GM18508 (cell line): Measurements from ENCODE around the gene MCOLN2.
"Not testable (repeated sequence)": the region's sequence is repeated elsewhere in the genome, so short reads cannot be mapped to it uniquely, and the experiment has no call there.

ENCODE experiments used
- ATAC-seq: cut with Tn5 transposase; IDR thresholded peaks from one replicate; pipeline ENCODE4 v1.9.1; 2021; ENCODE audit warnings: moderate number of reproducible peaks; ENCODE audit not compliant: insufficient read depth, unreplicated experiment

Gene MCOLN2

DNA sequence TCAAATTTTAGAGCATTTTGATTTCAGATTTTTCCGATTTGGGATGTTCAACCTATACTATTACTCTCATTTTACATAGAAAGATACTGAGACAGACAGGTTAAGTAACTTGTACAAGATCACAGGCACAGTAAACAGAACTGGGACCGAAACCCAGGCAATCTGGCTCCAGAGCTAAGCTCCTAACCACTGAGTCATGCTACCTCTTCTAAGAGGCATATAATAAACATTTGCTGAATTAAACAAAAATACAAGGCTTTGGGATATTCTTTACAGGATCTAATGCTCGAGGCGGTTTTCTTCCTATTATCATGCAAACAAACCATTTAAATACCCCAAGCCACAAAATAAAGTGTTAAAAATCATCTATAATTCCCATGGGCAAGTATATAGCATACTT is 50.3 kb downstream of the MCOLN2 start:
- no peak for ATAC-seq

DNA sequence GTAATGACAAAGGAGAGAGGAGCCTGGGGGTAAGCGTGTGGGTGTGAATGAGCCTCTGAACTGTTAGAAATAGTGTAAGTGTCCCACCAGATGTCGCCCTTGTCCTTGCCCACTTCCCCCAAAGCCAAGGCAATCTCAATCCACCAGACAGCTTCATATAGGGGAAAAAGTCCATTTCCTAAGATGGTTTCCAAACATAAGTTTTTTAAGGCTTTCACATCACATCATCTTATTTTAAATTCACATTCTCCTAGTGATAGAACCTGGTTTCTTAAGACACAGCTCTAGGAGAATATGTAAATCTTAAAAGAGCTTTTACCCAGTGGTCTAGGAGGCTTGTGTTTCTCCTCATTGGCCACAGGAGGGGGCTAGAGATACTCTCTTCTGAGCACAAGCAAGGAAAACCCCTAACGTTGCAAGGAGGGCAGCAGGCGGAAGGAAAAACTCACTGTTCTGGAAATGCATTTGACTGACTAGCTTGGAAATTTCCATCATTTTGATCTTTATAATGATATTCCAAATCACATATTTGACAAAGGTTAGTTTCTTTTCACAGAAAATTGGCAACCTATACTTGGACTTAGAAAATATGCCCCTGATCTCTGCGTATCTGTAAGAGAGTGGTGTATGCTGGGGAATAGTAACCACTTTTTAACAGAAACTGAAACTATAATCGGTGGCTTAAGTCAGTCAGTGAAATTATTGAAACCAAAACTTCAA is 52.0 kb downstream of the MCOLN2 start:
- ATAC-seq = peak; percentile 74

DNA sequence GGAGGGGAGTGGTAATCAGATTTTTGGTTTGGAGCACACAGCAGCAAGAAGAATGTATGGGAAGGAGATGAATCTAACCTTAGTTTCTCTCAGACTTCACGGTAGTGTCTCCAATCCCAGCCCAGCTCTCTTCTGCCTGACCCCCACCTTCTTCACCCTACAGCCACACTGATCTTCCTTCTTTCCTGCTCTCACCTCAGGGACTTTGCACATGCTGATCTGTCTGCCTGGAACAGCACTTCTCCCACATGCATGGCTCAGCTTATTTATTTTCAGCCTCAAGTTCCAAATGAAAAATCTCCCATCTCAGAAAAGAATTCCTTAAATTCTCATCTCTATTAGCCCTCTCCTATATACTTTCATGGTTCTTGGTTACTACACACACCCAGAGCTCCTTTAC is 55.1 kb downstream of the MCOLN2 start:
- ATAC-seq = no peak

DNA sequence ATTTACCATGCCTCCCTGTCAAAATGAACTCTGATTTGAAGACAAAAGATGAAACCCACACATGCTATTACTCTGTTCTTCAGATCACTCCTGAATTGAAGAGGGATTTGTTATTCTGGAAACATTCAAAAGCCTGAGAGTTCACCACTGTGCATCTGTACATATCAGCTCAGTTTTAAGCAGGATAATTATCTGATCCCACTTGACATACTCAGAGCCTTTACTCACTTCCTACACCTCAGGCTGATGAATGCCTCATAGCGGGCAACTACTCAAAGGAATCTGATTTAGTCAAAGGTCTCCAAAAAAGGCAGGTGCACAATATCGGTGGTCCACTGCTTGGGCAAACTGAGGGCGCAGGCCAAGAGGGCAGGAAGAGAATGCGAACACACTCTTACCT is 56.4 kb downstream of the MCOLN2 start:
- ATAC-seq = no peak

DNA sequence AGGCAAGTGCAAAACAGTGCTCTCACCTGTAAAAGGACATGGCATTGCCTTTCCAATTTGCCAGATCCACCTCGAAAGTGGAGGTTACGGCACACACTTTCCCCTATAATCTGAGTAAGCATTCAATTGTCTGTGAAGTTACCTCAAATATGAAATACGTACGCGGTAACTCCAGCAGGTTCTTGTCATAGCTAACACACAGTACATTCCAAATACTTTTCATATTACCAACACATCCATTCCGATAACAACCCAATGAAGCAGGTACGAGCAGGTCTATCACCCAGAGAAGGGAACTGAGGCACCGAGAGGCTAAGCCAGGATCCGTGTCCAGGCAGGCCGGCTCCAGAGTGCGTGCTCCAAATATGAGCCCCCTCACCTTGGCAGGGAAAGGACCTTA is 57.2 kb downstream of the MCOLN2 start:
- ATAC-seq = no peak

DNA sequence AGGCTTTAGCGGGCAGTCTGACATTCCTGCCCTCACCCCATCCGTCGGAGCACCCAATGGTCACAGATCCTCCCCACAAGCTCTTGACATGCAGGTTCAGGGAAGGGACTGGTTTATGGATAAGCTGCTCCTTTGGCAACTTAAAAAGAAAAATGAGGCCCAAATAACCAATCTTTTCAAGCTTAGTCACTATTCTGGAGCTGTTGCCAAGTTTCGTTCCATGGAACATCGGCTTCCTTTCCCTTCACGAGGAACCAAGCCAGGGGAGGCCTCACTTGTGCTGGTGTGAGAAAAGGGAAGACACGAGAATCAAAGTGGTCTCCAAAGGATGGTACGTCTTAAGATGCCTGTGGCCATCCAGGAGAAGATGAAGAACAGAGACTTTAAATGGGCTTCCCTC is 57.8 kb downstream of the MCOLN2 start:
- ATAC-seq = no peak

DNA sequence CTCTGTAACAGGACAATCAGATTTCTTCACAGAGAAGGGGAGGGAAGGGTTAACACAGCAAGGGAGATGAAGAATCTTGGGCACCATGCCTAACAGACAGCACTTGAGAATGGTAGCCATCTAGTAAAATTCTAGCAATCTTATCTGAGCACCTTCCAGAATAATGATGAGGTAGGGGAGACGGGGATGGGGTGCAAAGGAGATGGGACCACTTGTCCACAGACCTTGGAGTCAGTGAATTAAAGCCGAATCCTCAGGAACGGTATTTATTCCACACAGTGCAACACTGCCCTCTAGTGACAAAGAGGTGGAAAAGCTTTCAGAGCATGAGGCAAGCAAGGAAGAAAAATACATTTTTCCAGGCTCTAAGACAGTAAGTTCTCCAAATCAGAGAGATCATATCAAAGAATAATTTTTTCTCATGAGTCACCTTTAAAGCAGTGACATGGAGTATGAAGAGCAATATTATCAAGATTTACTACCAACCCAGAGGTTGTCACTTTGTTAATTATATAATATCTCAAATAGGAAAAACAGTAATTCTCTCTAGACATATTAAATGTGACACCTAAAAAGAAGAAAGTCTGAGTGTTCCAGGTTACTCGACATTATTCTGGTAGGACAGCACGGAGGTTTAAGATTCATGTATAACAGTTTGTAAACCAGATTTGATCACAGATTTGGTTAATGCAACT is 60.6 kb downstream of the MCOLN2 start:
- no peak for ATAC-seq

DNA sequence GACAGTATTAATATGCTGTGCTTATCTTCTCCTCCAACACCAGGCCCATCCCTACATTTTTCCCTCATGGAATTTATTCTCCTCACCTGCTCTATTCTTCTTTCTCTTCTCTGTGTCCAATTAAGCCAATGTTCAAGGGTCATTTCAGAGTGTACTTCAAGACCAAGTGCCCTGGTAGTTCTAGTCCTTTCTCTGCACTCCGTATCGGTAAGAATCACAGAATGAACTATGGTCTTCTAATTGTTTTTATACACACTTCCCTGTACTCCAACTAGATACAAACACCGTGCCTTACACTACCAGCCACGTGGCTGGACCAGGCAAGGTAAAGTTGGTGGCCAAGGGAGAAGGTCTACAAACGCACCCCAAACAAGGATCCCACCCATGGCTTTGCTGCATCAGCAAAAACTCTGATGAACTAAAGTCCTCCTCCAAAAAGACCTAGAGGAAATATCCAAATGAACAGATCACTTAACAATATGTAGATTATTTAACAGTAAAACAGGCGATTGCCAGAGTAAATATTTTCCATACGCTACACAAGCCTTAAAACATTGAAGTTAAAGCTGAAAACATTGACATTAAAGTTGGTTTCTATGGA is 63.8 kb downstream of the MCOLN2 start:
- ATAC-seq = no peak

DNA sequence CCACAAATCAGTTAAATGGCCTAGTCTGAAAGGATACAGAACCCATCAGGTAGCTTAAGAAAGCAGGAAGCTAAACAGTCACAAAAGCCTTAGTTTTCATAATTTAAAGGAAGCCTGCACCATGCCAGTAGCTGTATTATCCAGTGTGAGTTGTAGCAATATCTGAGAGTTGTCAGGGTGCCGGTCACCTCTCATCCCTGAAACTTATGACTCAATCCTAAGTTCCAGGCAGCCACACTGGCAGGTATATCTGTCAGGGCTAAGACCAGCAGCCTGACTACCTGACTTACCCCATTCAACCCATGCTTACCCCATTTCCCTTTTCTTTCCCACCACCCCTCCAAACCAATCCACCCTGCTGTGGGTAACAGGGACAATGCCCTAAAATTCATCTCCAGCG is 66.1 kb downstream of the MCOLN2 start:
- ATAC-seq = no peak

DNA sequence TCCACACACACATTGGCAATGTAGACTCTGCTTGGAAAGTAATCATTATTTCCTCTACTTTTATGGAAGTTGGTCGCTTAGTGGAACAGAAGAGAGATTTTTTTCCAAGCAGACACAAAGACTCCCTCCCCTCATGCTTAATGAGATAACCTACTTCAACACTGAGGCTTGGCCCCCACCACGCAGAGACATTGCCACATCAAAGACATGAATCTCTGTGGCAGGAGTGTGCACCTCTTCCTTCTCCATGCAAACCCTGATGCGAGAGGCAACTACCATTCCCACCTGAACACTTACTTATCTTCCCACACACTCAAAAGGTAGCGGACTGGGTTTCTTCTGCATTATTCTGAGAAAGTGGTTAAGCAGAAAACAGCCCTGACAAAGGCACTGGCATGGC is 66.6 kb downstream of the MCOLN2 start:
- no peak for ATAC-seq

DNA sequence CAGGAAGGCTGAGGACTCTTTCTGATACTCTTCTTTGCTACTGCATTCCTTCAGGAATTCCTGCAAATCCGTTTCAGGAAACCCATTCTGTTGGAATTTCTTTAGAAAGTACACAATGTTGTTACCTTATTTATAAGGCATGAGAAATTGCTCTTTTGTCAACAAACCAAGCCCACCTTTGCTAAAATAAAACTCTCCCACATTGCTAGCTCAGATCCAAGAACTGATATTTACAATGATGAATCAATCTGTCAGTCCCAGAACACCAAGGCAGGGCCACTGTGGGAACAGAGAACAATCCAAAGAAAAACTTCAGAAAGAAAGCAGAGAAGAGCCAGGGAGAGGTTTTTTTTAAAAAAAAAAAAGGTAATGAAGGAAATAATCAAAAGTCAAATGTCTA is 67.3 kb downstream of the MCOLN2 start:
- no peak for ATAC-seq

DNA sequence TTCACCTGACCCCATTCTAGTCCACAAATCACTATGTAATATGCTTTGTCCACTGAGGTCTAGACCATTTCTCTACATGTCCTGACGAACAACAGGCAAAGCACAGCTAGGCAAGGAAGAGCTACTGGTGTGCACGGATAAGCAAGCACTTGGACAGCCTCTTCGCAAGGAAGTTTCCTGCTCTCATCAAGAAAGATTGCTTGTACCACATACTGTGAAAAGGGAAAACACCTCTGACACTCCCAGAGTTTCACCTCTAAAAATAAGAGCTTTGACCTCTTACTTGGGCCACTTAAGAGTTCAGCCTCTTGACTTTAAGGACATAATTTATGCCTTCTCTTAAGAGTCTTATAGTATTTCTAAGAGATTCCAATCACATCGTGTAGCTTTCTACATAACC is 67.9 kb downstream of the MCOLN2 start:
- no peak for ATAC-seq

DNA sequence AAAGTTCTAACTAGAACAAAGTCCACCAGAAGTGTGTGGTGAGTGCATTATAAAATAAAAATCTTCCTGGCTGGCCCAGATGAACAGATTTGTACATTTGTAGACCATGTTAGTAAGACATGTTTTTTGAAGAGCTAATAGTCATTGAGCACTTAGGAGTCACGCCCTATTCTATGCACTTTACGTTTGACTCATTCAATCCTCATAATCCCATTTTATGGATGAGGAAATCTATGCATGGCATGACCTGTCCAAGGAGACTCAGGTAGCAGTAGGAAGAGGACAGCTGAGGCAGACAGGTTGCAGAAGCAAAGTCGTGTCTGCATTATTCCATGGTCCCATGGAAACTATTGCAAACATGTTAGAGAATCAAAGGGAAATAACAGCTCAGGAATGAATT is 73.6 kb downstream of the MCOLN2 start:
- no peak for ATAC-seq

DNA sequence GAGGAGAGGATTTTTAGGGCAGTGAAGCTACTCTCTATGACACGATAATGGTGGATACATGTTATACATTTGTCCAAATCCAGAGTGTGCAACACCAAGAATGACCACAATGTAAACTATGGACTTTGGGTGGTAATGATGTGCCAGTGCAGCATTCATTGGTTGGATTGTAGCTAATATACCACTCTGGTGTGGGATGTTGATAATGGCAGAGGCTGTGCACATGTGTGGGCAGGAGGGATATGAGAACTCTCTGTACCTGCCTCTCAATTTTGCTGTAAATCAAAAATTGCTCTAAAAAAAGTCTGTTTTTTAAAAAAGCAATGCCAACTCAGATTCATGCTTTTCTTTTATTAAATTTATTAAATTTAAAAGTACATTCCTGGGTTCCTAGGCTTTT is 76.8 kb downstream of the MCOLN2 start:
- ATAC-seq = no peak

DNA sequence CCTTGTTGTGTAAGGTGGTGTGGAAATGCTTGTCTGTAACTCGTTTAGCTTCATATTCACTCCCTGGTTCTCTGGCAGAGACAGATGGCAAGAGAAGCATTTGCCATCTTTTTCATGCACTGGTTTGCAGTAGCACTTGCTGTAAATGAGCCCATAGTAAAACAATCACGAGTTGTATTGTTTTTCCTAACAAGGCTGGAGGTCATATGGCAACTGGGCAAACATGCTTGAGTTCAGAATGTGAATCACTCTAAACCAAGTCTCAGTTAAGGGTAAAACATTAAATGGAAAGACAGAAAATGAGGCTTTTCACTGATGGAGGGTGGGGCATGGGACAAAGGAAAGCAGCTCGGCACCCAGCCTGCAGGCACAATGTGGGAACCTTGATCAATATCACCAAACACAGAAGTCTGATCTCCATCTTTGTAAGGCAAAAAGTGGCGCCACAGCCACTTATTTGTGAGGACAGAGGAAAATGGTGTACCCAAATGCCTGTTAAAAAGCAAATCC is 77.4 kb downstream of the MCOLN2 start:
- no peak for ATAC-seq

DNA sequence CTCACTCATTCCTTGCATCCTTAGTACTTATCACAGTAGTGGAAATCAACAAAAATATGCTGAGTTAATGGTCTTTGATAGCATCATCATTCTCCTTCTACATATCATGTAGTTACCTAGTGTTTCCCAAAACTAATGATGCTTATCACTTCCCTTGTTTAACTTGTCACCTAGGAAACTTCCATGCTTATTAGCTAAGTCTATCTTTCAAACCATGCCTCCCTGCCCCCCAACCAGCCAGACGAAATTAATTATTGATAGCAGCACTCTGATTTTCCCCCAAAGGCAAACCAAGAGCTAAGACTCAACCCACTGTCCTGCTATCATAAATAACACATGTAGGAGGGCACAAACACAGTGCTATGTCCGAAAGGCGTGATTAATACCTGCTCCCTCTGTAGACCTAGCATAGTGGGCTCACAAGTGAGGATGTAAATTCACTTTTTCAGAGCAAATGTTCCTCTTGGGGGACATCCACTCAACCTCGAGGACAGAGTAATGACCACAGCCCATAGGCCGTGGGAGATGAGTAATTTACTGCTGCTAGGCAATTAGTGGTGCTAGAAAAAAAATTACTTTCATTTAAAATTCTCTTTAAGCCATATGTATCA is 78.1 kb downstream of the MCOLN2 start:
- ATAC-seq = no peak

DNA sequence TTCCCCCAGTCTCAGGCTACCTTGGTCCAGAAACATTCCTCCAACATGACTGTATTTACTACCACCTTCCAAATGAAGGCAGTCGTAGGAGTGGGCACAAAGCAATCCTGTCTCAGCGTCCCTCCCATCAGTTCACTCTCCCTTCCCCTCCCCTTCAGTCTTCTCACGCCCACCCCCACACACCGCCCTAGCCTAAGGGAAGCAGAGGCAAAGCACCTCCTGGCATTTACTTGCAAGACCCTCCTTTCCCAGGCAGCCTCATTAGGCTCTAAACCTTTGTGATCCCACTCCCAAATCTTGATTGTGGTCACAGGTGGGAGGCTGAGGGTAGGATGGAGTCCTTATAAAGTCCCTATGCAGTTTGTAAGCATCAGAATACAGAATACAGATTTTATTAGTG is 80.0 kb downstream of the MCOLN2 start:
- ATAC-seq = no peak

DNA sequence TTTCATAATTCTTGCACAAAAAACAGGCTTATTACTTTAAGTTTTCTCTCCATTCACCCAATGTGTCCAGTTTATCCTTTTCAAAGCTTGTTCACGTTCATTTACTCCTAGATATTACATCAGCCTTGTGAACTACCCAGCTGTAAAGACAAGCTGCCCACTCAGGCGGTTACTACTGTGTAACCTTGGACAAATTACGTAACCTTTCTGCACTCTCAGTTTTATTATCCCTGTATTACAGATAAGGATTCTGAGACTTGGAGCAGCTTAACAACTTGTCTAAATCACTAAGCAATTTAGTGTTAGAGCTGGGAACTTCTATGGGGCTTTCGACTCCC is 83.4 kb downstream of the MCOLN2 start:
- no peak for ATAC-seq

DNA sequence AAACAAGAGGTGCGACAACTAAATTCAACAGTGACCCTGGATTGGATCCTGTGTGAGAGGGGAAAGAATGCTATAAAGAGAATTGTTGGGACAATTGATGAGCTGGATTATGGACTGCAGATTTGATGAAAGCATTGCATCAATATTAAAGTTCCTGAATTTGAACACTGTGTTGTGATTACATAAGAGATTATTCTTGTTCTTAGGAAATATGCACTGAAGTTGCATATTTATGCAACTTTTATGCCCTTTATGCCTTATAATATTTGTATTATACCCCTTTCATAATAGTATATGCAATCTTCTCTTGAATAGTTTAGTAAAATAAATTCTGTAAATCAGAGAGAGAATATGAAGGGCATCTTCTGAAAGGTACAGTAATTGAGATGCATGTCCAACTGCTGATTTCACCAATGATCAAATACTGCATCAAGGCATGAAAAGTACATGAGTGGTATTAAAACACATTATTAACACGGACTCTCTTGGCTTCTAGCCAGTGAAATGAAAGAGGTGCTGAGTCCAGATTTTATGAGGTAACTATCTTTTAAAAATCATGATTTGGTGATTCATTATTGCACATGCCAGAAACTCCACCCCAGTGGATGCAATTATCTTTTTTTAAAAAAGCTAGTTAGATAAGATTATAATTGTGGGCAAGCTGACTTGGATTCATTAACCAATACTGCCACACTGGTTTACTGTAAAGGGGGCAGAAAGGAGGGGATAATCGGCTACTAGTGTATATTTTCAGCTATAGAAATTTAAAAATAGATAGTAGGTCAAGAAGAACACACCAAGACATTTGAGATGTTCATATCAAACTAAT is 84.0 kb downstream of the MCOLN2 start:
- ATAC-seq = no peak

DNA sequence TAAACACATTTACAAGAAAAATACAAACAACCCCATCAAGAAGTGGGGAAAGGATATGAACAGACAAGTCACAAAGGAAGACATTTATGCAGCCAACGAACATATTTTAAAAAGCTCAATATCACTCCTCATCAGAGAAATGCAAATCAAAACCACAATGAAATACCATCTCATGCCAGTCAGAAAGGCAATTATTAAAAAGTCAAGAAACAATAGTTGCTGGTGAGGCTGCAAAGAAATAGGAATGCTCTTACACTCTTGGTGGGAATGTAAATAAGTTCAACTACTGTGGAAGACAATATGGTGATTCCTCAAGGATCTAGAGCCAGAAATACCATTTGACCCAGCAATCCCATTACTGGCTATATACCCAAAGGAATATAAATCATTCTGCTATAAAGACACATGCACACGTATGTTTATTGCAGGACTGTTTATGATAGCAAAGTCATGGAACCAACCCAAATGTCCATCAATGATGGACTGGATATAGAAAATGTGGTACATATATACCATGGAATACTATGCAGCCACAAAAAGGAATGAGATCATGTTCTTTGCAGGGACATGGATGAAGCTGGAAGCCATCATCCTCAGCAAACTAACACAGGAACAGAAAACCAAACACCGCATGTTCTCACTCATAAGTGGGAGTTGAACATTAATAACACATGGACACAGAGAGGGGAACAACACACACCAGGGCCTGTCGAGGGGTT is 88.0 kb downstream of the MCOLN2 start:
- ATAC-seq = not testable (repeated sequence)
